GM21381 (cell line): ENCODE measurements around the gene FAM13A.

ENCODE experiments used
- ATAC-seq: cut with Tn5 transposase; IDR thresholded peaks from one replicate; pipeline ENCODE4 v1.9.1; 2021; ENCODE audit warnings: mild to moderate bottlenecking, moderate library complexity; ENCODE audit not compliant: unreplicated experiment

The FAM13A gene

GRCh38 chr4:88730811-88731210 is 326.2 kb downstream of the FAM13A start:
- ATAC-seq, result no peak

- no peak for ATAC-seq
These were observed 327.7 kb downstream of the FAM13A start for GRCh38 chr4:88729146-88729760.

DNA sequence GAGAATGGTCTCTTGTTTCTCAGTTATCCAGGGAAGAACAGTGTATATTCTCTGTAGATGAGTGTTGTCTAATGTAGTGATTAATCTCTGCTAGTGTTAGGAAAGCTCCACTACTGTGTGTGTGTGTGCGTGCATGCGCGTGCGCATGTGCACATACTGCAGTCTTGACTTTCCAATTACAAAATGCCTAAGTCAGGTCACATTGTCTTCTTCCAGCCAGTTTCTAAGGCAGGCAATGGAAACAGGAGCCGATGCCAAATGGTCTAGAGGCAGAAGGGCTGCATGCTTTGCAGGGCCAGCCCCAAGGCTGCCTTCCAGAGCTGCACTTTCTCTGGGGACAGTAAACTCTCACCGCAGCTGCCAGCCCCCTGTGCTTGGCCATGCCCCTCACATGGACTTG is 328.8 kb downstream of the FAM13A start:
- ATAC-seq, result no peak

DNA sequence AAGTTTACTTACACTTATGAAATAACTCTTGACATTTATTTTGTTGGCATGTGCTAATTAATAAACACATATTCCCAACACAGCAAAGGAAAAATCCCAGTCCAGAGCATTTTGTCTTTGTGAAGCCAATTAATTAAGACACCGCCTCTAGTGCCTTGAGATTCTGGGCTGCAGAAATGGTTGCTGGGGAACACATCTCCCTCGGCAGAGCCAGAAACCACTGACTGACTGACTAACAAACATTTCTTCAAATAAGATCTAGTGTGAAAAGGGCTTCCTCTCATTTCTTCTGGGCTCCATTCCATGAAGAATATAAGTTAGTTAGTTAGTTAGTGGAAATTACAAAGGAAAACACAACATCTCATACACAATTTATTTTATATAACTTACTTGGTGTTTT is 331.0 kb downstream of the FAM13A start:
- ATAC-seq, result no peak

- no peak for ATAC-seq
These were observed 331.8 kb downstream of the FAM13A start for GRCh38 chr4:88725143-88725542.

- ATAC-seq, result no peak
These were observed 332.6 kb downstream of the FAM13A start for GRCh38 chr4:88724406-88724805.

- ATAC-seq, result no peak
These were observed 334.2 kb downstream of the FAM13A start for GRCh38 chr4:88722828-88723227.

DNA sequence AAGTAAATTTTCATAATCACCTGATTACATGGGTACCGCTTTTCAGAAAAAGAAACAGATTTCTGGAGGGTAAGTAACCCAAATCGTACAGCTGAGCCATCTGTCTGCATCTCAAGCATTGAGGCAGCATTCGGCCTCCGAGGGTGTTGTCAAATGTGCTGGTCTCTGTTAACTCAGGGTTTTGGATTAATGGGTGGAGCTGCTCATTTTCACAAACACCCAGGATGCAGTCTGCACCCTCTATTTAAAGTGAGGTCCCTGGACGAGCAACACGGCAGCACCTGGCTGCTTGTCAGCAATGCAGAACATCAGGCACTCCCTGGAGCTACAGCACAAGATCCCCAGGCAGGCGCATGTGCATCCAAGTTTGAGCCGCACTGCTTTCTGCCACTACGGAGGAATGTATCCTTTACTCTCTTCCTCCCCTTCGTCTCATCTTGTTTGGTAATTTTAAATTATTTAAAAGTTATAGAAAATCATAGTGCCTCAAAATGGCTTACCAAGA is 334.7 kb downstream of the FAM13A start:
- ATAC-seq, result no peak

DNA sequence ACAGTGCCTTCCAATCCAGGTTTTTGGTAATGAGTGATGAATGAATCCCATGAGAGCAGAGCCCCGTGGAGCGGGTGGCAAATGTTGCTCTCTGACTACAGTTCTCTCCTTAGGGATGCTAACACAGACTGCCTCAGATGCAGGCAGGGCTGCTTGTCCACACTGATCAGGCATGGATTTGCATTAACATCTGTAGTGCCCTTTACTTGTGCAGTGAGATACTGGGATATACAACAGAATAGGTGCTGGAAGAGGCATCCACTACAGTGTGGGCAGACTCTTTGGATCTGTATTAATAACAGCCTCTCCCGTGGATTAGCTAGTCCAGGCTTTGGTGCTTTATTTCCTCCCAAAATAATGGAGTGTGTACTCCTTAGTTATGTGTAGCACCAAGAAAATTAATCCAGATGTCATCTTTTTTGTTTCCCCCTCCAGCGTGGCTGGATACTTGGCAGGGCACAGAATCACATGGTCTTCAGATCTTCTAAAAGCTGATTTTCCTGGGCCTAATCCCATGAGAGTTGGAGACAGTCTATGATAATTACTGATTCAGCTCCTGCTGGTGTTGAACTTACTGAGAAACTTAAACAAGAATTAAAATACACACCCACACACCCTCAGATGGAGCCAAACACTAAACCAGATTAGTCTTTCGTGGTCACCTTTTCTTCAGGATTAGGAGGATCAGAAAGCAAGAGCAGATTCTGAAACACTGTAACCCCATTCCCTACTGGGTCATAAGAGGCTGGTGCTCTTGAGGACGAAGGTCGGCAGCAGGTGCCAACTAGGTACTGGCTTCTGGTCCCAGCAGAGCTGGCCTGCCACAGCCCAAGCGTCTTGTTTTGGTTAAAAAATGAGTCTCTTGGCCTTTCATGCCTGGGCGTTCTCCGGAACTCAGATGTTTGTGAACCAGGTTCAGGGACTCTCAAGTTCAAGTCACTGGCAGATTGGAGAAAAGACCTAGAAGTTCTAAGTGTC is 336.2 kb downstream of the FAM13A start:
- no peak for ATAC-seq

GRCh38 chr4:88719381-88719780 is 337.6 kb downstream of the FAM13A start:
- ATAC-seq, result no peak

DNA sequence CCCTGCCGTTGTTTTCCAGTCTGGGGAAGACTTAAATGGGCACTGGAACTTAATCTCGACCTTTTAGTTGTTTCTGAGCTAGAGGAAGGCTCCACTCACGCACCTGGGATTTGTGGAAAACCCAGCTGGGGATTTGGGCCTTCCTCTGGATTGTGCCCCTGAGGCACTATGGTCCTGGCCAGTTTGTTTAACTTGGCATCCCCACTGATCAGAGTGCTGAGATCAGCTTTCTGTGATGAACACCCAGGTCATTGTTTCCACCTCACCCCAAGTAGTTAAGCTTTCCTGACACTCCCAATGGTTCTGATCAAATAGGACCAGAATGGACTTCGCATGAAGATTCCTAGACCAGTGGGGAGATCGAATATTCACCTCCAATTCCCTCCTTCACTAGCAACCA is 338.9 kb downstream of the FAM13A start:
- no peak for ATAC-seq

DNA sequence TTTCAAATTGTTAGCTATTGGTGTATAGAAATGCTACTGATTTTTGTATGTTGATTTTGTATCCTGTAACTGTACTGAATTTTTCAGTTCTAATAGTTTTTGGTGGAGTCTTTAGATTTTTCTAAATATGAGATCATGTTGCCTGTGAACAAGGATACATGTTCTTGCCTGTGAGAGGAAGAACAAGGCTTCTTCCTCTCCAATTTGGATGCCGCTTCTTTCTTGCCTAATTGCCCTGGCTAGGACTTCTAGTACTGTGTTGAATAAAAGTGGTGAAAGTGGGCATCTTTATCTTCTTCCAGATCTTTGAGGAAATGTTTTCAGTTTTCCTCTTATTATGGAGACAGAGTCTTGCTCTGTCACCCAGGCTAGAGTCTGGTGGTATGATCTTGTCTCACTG is 343.2 kb downstream of the FAM13A start:
- no peak for ATAC-seq

DNA sequence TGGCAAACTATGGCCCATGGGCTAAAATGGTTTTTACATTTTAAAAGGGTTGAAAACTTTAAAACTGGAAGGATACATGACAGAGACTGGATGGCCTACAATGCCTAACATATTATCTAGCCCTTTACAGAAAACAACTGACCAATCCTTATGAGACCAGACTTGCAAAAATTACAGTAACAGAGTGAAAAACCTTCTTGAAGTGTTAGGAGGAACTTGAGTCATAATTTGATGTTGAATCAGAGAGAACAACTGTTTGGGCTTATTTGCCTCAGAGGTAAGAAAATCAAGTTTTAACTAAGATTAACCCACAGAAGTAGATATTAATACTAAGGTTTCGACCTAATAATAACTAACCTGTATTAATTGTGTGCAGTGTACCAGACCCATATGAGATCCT is 347.0 kb downstream of the FAM13A start:
- ATAC-seq, result no peak

DNA sequence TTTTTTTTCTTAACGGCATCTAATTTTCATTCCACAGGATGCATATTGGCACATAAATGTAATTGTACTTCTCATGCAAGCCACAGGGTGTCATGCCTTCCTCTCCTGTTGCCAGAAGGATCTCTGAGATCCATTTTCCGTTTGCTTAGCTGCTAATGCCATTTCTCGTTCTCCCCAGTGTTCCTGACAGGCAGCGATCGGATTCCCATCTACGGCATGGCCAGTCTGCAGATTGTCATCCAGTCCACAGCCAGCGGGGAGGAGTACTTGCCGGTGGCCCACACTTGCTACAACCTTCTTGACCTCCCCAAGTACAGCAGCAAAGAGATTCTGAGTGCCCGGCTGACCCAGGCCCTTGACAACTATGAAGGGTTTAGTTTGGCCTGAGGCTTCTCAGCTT is 350.4 kb downstream of the FAM13A start:
- no peak for ATAC-seq

GRCh38 chr4:88705805-88706492 is 351.0 kb downstream of the FAM13A start:
- no peak for ATAC-seq

- no peak for ATAC-seq
These were observed 351.8 kb downstream of the FAM13A start for GRCh38 chr4:88705223-88705622.

DNA sequence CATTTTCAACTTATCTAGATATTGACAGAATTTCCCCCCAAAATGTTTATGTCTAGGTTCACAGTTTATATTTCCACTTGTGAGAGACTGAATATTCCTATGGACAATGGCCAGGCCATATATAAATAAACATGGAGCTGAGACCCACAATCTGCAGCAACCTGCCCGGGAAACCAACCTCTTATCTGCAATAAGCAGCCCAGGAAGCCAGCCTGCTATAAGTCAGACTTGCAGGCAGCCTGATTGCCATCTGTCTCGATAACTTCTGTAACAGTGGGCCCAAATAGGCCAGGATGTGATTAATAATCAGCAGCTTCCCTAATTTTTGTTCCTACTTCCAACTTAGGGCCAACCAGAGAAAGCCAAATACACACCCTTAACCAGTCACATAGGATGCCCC is 354.2 kb downstream of the FAM13A start:
- no peak for ATAC-seq

DNA sequence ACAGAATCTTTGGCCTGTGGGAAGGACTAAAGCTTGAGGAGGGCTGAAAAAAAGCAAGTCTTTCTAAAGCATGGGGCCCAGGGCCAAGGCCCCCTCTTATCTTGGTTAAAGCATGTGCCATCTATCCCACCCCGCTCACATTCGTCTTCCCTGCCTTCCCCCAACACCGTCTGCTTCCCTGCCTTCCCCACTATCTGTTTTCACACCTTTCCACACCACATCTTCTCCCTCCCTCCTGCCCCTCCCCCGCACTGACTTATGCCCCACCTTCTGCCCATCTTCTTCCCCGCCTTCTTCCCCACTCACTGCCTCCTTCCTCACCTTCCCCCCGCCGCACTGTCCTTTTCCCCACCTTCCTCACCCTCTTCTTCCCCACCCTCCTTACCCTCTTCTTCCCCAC is 358.5 kb downstream of the FAM13A start:
- no peak for ATAC-seq

GRCh38 chr4:88697588-88698329 is 359.2 kb downstream of the FAM13A start, which contains the start of gene NAP1L5:
TSS of gene NAP1L5 (minus strand) at chr4:88697829. CDS start at chr4:88697754, 75 bp downstream.
- peak; percentile 94 for ATAC-seq

DNA sequence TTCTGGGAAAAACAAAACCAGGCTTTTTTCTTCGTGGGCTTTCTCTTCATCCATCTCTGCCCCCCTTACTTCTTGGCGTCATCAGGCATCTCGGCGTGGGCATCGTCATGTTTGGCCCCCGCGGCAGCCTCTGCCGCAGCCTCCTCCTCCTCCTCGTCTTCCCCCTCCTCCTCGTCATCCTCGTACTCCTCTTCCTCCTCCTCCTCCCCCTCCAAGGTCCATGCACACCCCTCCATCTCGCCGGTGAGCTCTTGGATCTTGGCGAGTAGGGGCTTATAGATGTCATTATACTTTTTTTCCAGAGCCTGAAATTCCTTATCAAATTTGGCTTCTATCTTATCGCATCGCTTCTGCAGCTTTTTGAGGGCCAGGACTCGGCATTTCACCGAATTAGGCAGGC is 359.8 kb downstream of the FAM13A start:
- ATAC-seq, result no peak

DNA sequence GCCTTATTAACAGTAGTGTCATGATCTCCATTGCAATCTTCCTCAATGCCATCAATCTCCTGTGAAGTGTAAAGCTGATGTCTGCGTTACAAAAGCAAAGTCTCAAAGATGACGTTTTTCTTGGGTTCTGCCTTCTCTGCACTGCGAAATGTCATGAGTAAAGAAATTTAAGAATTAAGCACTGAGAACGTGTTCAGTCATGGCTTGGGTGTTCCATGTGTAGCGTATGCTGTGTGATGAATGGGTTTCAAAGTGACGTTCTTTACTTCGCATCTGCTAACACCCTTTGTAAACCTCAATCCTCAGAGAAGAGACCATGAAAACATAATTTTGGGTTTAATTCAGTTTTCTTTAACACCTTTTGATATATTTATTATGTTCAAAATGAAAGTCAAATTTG is 360.4 kb downstream of the FAM13A start:
- no peak for ATAC-seq
